Measurements from ENCODE around the gene SKA3.

DNA sequence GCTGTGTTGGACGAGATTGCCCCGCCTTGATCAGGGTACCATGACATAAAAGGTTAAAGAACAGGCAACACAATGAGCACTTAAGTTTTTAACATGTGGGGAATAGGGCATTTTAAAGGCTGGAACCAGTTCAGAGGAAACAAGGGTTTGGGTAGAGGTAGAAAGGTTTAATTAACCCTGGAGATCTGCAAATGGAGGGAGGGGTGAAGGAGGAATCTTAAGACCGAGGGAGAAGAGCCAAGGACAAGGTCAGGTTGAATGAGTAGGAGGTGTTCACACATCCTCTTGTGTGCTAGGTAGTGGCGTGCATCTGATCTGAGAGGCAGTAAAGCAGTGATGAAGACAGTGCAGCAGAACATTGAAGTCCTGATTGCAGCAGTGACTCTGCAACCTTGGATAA is 28.5 kb downstream of the SKA3 start:
- TF ChIP-seq FOXM1 (IDR thresholded peaks at IDR 0.05; ENCODE audit: borderline replicate concordance, low read depth), result no peak
- TF ChIP-seq, protein P1, sequence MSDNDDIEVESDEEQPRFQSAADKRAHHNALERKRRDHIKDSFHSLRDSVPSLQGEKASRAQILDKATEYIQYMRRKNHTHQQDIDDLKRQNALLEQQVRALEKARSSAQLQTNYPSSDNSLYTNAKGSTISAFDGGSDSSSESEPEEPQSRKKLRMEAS (IDR thresholded peaks at IDR 0.05), result no peak

All from Ishikawa (cell line).